DND-41 (cell line): Measurements from ENCODE around the gene WFDC5.

Experiments
- ATAC-seq: fragments of 200-7000 bp; cut with Tn5 transposase; 3 replicates; pipeline ENCODE4 v1.9.1; 2021; ENCODE audit warnings: low read depth; ENCODE audit not compliant: insufficient read depth
- DNase-seq: peaks from one replicate; pipeline ENCODE4 v3.0.0-alpha.2; 2020
- H2AFZ ChIP-seq: 2 replicates; pipeline ENCODE4 v1.6.0; 2012; ENCODE audit warnings: low read depth, low read length
- H3K27ac ChIP-seq: 2 replicates; pipeline ENCODE4 v1.5.1; 2012; ENCODE audit warnings: low read length, inconsistent platforms
- H3K27me3 ChIP-seq: fragments of 200-600 bp; sonication (generic); 2 replicates; pipeline ENCODE4 v1.6.0; 2012; ENCODE audit warnings: low read length, mild to moderate bottlenecking, inconsistent platforms; ENCODE audit not compliant: insufficient read depth, poor library complexity
- H3K36me3 ChIP-seq: 2 replicates; pipeline ENCODE4 v1.5.1; 2012; ENCODE audit warnings: low read length, inconsistent platforms; ENCODE audit not compliant: insufficient read depth
- H3K4me1 ChIP-seq: 2 replicates; pipeline ENCODE4 v1.5.1; 2012; ENCODE audit warnings: mild to moderate bottlenecking, low read length; ENCODE audit not compliant: insufficient read depth
- H3K4me2 ChIP-seq: 2 replicates; pipeline ENCODE4 v1.6.0; 2012; ENCODE audit warnings: mild to moderate bottlenecking, moderate library complexity, low read length, inconsistent platforms; ENCODE audit not compliant: insufficient read depth
- H3K4me3 ChIP-seq, 2 experiments: fragments of 200-600 bp in 1 of 2; shearing (Covaris generic) in 1 of 2; 2 replicates each; pipeline ENCODE4 v1.5.1; 2012 to 2016; ENCODE audit warnings: inconsistent platforms in 2 of 2, low read length in 2 of 2, mild to moderate bottlenecking in 2 of 2, low read depth in 1 of 2, moderate library complexity in 1 of 2
- H3K79me2 ChIP-seq: 2 replicates; pipeline ENCODE4 v1.6.0; 2012; ENCODE audit warnings: low read length, inconsistent platforms; ENCODE audit not compliant: insufficient read depth
- H3K9ac ChIP-seq: 2 replicates; pipeline ENCODE4 v1.6.0; 2012; ENCODE audit warnings: low read depth, mild to moderate bottlenecking, inconsistent platforms, low read length, moderate library complexity
- H3K9me3 ChIP-seq: 2 replicates; pipeline ENCODE4 v1.5.1; 2012; ENCODE audit warnings: low read length, moderate library complexity, mild to moderate bottlenecking, inconsistent platforms; ENCODE audit not compliant: insufficient read depth, severe bottlenecking
- H4K20me1 ChIP-seq: 2 replicates; pipeline ENCODE4 v1.6.0; 2012; ENCODE audit warnings: low read length; ENCODE audit not compliant: insufficient read depth
- EZH2 ChIP-seq: IDR thresholded peaks from 3 replicates; pipeline ENCODE4 v1.6.1; 2012; ENCODE audit warnings: borderline replicate concordance, low read depth, mild to moderate bottlenecking, moderate library complexity, low read length, inconsistent platforms; ENCODE audit not compliant: severe bottlenecking
- TF ChIP-seq, protein P1 (sequence below): IDR thresholded peaks from 2 replicates; pipeline ENCODE4 v1.5.1; 2012; ENCODE audit warnings: borderline replicate concordance, low read length, moderate library complexity, mild to moderate bottlenecking; ENCODE audit not compliant: poor library complexity, severe bottlenecking; ENCODE audit errors: extremely low read depth

The WFDC5 gene

DNA sequence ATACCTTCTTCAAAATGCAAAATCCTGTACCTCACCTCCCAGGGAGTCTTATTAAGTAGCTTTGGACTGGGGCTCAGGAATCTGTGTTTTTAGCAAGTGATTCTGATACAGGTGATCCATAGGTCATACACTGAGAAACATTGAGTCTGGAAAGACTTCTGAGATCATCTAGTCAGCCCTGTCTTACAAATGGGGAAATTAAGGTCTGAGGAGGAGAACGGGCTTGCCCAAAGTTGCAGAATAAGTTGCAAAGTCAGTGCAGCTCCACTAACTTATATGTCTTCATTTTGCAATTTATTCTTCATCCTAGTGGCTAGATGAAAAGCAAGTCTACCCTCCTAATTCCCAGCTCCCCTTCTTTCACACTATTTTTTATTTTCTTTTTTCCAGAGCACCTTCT lies 42.9 kb downstream of the WFDC5 start:
- peaks cover 8% of the 10 kb centered on the region; the same call in 1 of the 2 replicates for H4K20me1 ChIP-seq
- DNase-seq (no peak), ATAC-seq (no peak)
- no peak overlapping the region for H3K9ac ChIP-seq
- no peaks in the 10 kb centered on the region for H3K4me1 ChIP-seq
- no peak overlapping the region for H3K4me2 ChIP-seq
- H3K79me2 ChIP-seq, result no peaks in the 10 kb centered on the region
- H3K27ac ChIP-seq, result no peak overlapping the region
- peaks cover 66% of the 10 kb centered on the region for H3K36me3 ChIP-seq
- no peaks in the 10 kb centered on the region for H3K9me3 ChIP-seq
- H3K4me3 ChIP-seq, result no peak overlapping the region
- TF ChIP-seq, protein P1, sequence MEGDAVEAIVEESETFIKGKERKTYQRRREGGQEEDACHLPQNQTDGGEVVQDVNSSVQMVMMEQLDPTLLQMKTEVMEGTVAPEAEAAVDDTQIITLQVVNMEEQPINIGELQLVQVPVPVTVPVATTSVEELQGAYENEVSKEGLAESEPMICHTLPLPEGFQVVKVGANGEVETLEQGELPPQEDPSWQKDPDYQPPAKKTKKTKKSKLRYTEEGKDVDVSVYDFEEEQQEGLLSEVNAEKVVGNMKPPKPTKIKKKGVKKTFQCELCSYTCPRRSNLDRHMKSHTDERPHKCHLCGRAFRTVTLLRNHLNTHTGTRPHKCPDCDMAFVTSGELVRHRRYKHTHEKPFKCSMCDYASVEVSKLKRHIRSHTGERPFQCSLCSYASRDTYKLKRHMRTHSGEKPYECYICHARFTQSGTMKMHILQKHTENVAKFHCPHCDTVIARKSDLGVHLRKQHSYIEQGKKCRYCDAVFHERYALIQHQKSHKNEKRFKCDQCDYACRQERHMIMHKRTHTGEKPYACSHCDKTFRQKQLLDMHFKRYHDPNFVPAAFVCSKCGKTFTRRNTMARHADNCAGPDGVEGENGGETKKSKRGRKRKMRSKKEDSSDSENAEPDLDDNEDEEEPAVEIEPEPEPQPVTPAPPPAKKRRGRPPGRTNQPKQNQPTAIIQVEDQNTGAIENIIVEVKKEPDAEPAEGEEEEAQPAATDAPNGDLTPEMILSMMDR, result no peak
- no peak for TF ChIP-seq EZH2
- H3K27me3 ChIP-seq, result no peaks in the 10 kb centered on the region
- H2AFZ ChIP-seq, result no peak overlapping the region

DNA sequence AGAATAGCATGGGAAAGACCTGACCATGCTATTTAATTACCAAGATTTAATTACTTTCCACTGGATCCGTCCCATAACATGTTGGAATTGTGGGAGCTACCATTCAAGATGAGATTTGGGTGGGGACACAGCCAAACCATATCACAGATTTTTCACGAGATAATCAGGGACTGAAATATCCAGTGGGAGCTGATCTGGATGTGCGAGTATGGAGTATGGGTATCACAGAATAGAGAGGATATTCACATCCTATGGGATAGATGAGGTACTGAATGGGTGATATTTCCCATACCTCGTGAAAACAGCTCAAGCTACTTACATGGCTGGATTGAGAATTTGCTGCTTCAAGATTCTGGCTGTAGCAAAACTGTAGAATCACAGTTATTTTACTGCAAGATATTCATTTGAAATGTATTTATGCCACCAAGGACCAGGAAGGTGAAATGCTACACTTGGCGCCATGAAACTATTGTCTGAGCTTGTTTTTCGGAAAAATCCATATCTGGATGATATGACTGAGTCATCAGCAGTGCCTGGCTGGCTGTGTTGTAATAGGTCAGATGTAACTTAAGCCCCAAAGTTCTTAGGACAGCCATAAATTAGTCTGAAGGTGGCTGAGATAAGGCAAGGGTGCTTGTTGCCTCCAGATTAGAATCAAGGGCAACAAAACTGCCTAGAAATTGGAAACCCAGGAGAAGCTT lies 43.9 kb downstream of the WFDC5 start:
- H3K36me3 ChIP-seq, result peaks cover 60% of the 10 kb centered on the region
- no peak overlapping the region for H3K4me3 ChIP-seq
- ATAC-seq (no peak), DNase-seq (no peak)
- no peaks in the 10 kb centered on the region for H3K79me2 ChIP-seq
- no peak overlapping the region for H3K27ac ChIP-seq
- no peak overlapping the region for H3K4me2 ChIP-seq
- H3K4me1 ChIP-seq, result no peaks in the 10 kb centered on the region
- no peak overlapping the region for H3K9ac ChIP-seq
- TF ChIP-seq EZH2, result no peak
- TF ChIP-seq, protein P1, result no peak
- H3K27me3 ChIP-seq, result no peaks in the 10 kb centered on the region
- H4K20me1 ChIP-seq, result peaks cover 8% of the 10 kb centered on the region; the same call in 1 of the 2 replicates
- H2AFZ ChIP-seq, result no peak overlapping the region
- H3K9me3 ChIP-seq, result no peaks in the 10 kb centered on the region

DNA sequence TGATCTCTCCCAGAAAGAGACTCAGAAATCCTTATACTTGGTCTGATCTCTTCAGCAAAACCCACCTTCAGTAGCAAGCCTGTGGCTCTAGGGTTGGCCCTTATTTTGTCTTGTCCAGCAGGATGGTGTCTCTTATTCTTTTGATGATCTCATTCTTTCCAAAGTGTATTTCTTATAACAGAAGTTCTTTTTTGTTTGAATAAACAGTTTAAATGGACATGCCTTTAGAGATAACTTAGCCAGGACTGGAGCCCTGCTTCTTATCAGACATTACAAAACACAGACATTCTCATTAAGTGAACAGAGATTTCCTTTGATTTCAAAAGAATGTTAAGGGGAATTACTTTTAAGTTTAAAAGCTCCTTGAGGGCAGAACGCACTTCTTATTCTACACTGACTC lies 45.7 kb downstream of the WFDC5 start:
- H3K27ac ChIP-seq, result no peak overlapping the region
- H3K4me1 ChIP-seq, result no peaks in the 10 kb centered on the region
- H3K4me3 ChIP-seq, result no peak overlapping the region
- H3K9me3 ChIP-seq, result no peaks in the 10 kb centered on the region
- no peak for TF ChIP-seq EZH2
- TF ChIP-seq, protein P1, result no peak
- H3K79me2 ChIP-seq, result peaks cover 5% of the 10 kb centered on the region; the same call in 1 of the 2 replicates
- no peak overlapping the region for H3K9ac ChIP-seq
- H3K4me2 ChIP-seq, result no peak overlapping the region
- no peak overlapping the region for H2AFZ ChIP-seq
- H4K20me1 ChIP-seq, result peaks cover 15% of the 10 kb centered on the region; the same call in 1 of the 2 replicates
- DNase-seq (no peak), ATAC-seq (no peak)
- H3K27me3 ChIP-seq, result no peaks in the 10 kb centered on the region
- peaks cover 44% of the 10 kb centered on the region for H3K36me3 ChIP-seq
